Pancreas (tissue), 10 donors: ENCODE measurements around the gene B3GALT4. TPM values are rescaled to one million over a fixed set of nuclear protein-coding genes. Genes with fewer than 3 reads are reported as not detected.
A peak's percentile ranks its signal among the peaks of the same experiment; 100 is the strongest.
"Not testable (repeated sequence)": the region's sequence is repeated elsewhere in the genome, so short reads cannot be mapped to it uniquely, and the experiment has no call there.

Source experiments
- ATAC-seq, 4 donors: fragments of 200-7000 bp; cut with Tn5 transposase; one replicate each; pipeline versions ENCODE4 v1.8.0 to v1.9.1; 2020; ENCODE audit warnings: mild to moderate bottlenecking in 4 of 4, moderate library complexity in 4 of 4
- DNase-seq, 6 donors: peaks; one replicate each; pipeline ENCODE4 v3.0.0-alpha.2; 2020
- FAIRE-seq: peaks from 2 replicates; lab custom pipeline; 2012; peaks lifted over from hg19 to GRCh38; lab: Jason Lieb, UNC
- H3K27ac ChIP-seq, 4 donors: fragments of 200-600 bp; sonication (generic); 1 replicate in 3 of 4; 2 replicates in 1 of 4; pipeline versions ENCODE4 v1.5.0 to v1.8.0; 2020
- H3K27me3 ChIP-seq, 4 donors: fragments of 200-600 bp; one replicate each; pipeline ENCODE4 v1.8.0; 2021
- H3K36me3 ChIP-seq, 3 donors: fragments of 200-600 bp; sonication (generic) in 1 of 3; one replicate each; pipeline versions ENCODE4 v1.5.0 to v1.8.0; 2020 to 2021
- H3K4me1 ChIP-seq, 3 donors: fragments of 200-600 bp; one replicate each; pipeline ENCODE4 v1.8.0; 2021
- H3K4me3 ChIP-seq, 4 donors: fragments of 200-600 bp; sonication (generic) in 2 of 4; one replicate each; pipeline versions ENCODE4 v1.5.0 to v1.8.0; 2020 to 2021
- H3K9me3 ChIP-seq, 4 donors: fragments of 200-600 bp; one replicate each; pipeline ENCODE4 v1.8.0; 2021
- CTCF ChIP-seq, 4 donors: fragments of 200-600 bp; sonication (generic) in 3 of 4; IDR thresholded peaks; one replicate each; pipeline versions ENCODE4 v1.5.0 to v1.8.0; 2021; ENCODE audit warnings: antibody characterized with exemption in 4 of 4
- WGBS, 2 donors: extraction: QIAGEN DNeasy Blood & Tissue Kit; methylation state at CpG; one replicate each; pipeline ENCODE4 v1.1.7; 2013; 5-methylcytosine and 5-hydroxymethylcytosine counted together
- intact Hi-C, 3 donors: fragments of 100-400 bp; cut with DNase I; formaldehyde crosslinking; loops; one replicate each; pipeline versions ENCODE4 v1.11.1 to v1.14.2; 2022
- polyA plus RNA-seq, 2 donors: library from polyadenylated mRNA; stranded (reverse); fragments of 200-250 nt; gene quantifications; one replicate each; pipeline ENCODE4 v1.2.3, GENCODE V29; 2013
- total RNA-seq, 6 donors: library from RNA; stranded (reverse); fragmentation: NEBNext Ultra II Directional in 4 of 6; extraction: Animal tissue kit (Norgen Biotek cat#: 25700) in 4 of 6; gene quantifications; one replicate each; pipeline versions ENCODE4 v1.2.1 to v1.2.4, GENCODE V29; 2021 to 2023
- donor health status: healthy with polysubstance abuse.
- donor health status: DM: no; HTN: no; CAD: no; lungs with moderate emphysema.
- donor health status: DM: no; HTN: no; CAD: no.
- donor health status: control.
- donor health status: control.
- donor health status: Bipolar disorder and iron deficiency.
- donor health status: DM: yes; HTN: yes; CAD: no.
- donor health status: DM: no; HTN: no; CAD: no.
- donor health status: DM: no; HTN: no; CAD: no.
- donor health status: DM: yes; HTN: yes; CAD: no.

The B3GALT4 gene
- total and polyA plus RNA-seq, 8 donors, result 2.1 to 8.7 (median 2.9) TPM

- WGBS, 2 donors, result 79 to 89% methylated on average over 3 of the region's 3 CpGs
- no peak for TF ChIP-seq CTCF (IDR thresholded peaks at IDR 0.05)
- no peak overlapping the region for H3K27ac ChIP-seq
- H3K27me3 ChIP-seq, result no peaks in the 10 kb centered on the region
- no peak overlapping the region for H3K4me3 ChIP-seq
- ATAC-seq, result no peak
- FAIRE-seq, result no peak
- intact Hi-C loops, result no loop called here
- peaks cover 7 to 16% (median 13%) of the 10 kb centered on the region in 3 donors for H3K4me1 ChIP-seq
- H3K9me3 ChIP-seq, result no peaks in the 10 kb centered on the region
- peaks cover 0 to 31% (median 15%) of the 10 kb centered on the region in 3 donors for H3K36me3 ChIP-seq
- DNase-seq, result peak in 1 of 6 donors; percentile 11
Measured at GRCh38 chr6:33278810-33279209, 1.9 kb downstream of the B3GALT4 start.

DNA sequence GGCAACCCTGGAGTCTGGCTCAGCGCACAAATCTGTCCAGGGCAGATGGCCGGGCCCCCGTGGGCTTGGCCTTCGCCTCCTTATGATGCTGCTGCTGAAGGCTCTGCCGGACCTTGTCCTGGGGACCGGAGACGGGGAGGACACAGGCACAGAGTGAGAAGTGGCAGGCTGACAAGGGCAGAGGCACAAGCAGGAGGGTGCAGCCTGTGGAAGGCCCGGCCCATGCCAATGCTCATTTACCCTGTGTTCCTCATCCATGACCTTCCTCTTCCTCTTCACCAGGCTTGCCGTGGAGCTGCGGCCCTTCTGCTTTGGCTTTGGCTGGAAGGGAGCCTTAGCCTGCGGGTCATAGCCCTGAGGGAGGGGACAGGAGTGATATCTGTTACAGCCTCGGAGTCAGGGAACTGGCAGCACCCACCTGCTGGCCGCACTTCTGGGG is 2.4 kb downstream of the B3GALT4 start:
- Histone ChIP-seq H3K9me3 (no peaks in the 10 kb centered on the region), H3K27me3 (no peaks in the 10 kb centered on the region), H3K27ac (no peak overlapping the region), H3K4me1 (peaks cover 2 to 11% (median 9%) of the 10 kb centered on the region in 3 donors), H3K36me3 (peaks cover 0 to 31% (median 15%) of the 10 kb centered on the region in 3 donors), H3K4me3 (no peak overlapping the region)
- TF ChIP-seq CTCF (IDR thresholded peaks at IDR 0.05), result no peak
- WGBS, 2 donors, result 73 to 76% methylated on average over 13 of the region's 13 CpGs
- DNase-seq (peak in 2 of 6 donors; percentile 24 to 67), ATAC-seq (peak in 2 of 4 donors; percentile 3 to 6), FAIRE-seq (no peak)
- intact Hi-C loops, result no loop called here

DNA sequence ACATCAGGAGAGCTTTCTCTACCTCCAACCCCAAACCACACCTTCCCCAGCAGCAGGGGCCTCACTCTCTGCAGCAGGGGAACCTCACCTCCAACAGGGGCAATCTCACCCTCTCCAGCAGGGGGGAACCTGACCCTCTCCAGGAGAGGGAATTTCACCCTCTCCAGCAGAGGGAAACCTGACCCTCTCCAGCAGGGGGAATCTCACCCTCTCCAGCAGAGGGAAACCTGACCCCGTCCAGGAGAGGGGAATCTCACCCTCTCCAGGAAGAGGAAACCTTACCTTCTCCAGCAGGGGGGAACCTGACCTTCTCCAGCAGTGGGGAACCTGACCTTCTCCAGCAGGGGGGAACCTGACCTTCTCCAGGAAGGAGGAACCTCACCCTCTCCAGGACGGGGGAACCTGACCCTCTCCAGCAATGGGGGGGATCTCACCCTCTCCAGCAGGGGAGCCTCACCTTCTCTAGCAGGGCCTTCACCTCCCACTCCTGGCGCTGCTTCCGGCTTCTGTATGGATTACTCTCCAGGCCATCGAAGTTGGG is 3.1 kb downstream of the B3GALT4 start:
- intact Hi-C loops, result no loop called here
- peak in 3 of 4 donors; percentile 25 to 46 (median 33) for ATAC-seq
- H3K4me3 ChIP-seq, result no peak overlapping the region
- no peaks in the 10 kb centered on the region for H3K27me3 ChIP-seq
- no peaks in the 10 kb centered on the region for H3K9me3 ChIP-seq
- H3K36me3 ChIP-seq, result peaks cover 0 to 26% (median 14%) of the 10 kb centered on the region in 3 donors
- peak in 1 of 6 donors; percentile 24 for DNase-seq
- FAIRE-seq, result no peak
- no peak overlapping the region for H3K27ac ChIP-seq
- WGBS, 2 donors, result 61 to 68% methylated on average over 5 of the region's 5 CpGs
- TF ChIP-seq CTCF (IDR thresholded peaks at IDR 0.05), result peak in 2 of 4 donors; percentile 14 to 20
- peaks cover 0 to 6% (median 3%) of the 10 kb centered on the region in 3 donors for H3K4me1 ChIP-seq

GRCh38 chr6:33280539-33280938 is 3.6 kb downstream of the B3GALT4 start:
- Histone ChIP-seq H3K4me1 (peaks cover 0 to 6% (median 0%) of the 10 kb centered on the region in 3 donors), H3K4me3 (no peak overlapping the region), H3K27ac (no peak overlapping the region), H3K36me3 (peaks cover 0 to 21% (median 9%) of the 10 kb centered on the region in 3 donors), H3K27me3 (no peaks in the 10 kb centered on the region), H3K9me3 (no peaks in the 10 kb centered on the region)
- intact Hi-C loops, result no loop called here
- ATAC-seq, result no peak
- TF ChIP-seq CTCF (IDR thresholded peaks at IDR 0.05), result no peak
- DNase-seq, result peak in 1 of 6 donors; percentile 20
- WGBS, 2 donors, result 77% methylated on average over 6 of the region's 6 CpGs
- FAIRE-seq, result no peak

- ATAC-seq, intact Hi-C loops, FAIRE-seq, H3K27ac ChIP-seq, H3K4me3 ChIP-seq, H3K27me3 ChIP-seq, H3K4me1 ChIP-seq, DNase-seq, H3K9me3 ChIP-seq: not testable (repeated sequence)
- 78 to 82% methylated on average over 4 of the region's 4 CpGs for WGBS, 2 donors
- H3K36me3 ChIP-seq, result peaks cover 0 to 24% (median 9%) of the 10 kb centered on the region in 3 donors
Measured at GRCh38 chr6:33285214-33285613, 8.3 kb downstream of the B3GALT4 start.
